GM23338 (cell line): ENCODE measurements around the gene KCNB1. TPM values are rescaled to one million over a fixed set of nuclear protein-coding genes. Genes with fewer than 3 reads are reported as not detected.

Source experiments
- ATAC-seq: fragments of 200-7000 bp; cut with Tn5 transposase; 3 replicates; pipeline ENCODE4 v1.9.1; 2020
- DNase-seq: peaks from one replicate; pipeline ENCODE4 v3.0.0-alpha.2; 2015; ENCODE audit warnings: low spot score
- H2AFZ ChIP-seq: fragments of 200-600 bp; sonication (generic); 2 replicates; pipeline ENCODE4 v1.8.0; 2016; ENCODE audit warnings: antibody characterized with exemption, mild to moderate bottlenecking, moderate library complexity
- H3F3A ChIP-seq: fragments of 200-600 bp; sonication (generic); replicated peaks from 2 replicates; pipeline ENCODE4 v1.8.0; 2017; ENCODE audit warnings: antibody characterized with exemption, mixed run types, low read depth
- H3K27ac ChIP-seq: fragments of 200-600 bp; sonication (generic); 2 replicates; pipeline ENCODE4 v1.6.1; 2016; ENCODE audit warnings: low read depth
- H3K27me3 ChIP-seq: fragments of 200-600 bp; sonication (generic); 2 replicates; pipeline ENCODE4 v1.8.0; 2016; ENCODE audit warnings: mild to moderate bottlenecking, mixed run types, moderate library complexity; ENCODE audit not compliant: insufficient read depth
- H3K36me3 ChIP-seq: fragments of 200-600 bp; sonication (generic); 2 replicates; pipeline ENCODE4 v1.8.0; 2016; ENCODE audit warnings: mild to moderate bottlenecking; ENCODE audit not compliant: insufficient read depth
- H3K4me1 ChIP-seq: fragments of 200-600 bp; sonication (generic); 2 replicates; pipeline ENCODE4 v1.8.0; 2016; ENCODE audit warnings: mild to moderate bottlenecking, moderate library complexity; ENCODE audit not compliant: insufficient read depth
- H3K4me2 ChIP-seq: fragments of 200-600 bp; sonication (generic); 2 replicates; pipeline ENCODE4 v1.7.1; 2017; ENCODE audit warnings: mixed run types
- H3K4me3 ChIP-seq: fragments of 200-600 bp; sonication (generic); 2 replicates; pipeline ENCODE4 v1.6.1; 2016; ENCODE audit warnings: mixed run types
- H3K79me2 ChIP-seq: fragments of 200-600 bp; sonication (generic); replicated peaks from 2 replicates; pipeline ENCODE4 v1.8.0; 2017; ENCODE audit warnings: mild to moderate bottlenecking; ENCODE audit not compliant: insufficient read depth
- H3K9me2 ChIP-seq: fragments of 200-600 bp; sonication (generic); 2 replicates; pipeline ENCODE4 v1.8.0; 2017; ENCODE audit not compliant: insufficient read depth
- H4K20me1 ChIP-seq: fragments of 200-600 bp; sonication (generic); replicated peaks from 2 replicates; pipeline ENCODE4 v1.8.0; 2017; ENCODE audit warnings: mild to moderate bottlenecking; ENCODE audit not compliant: insufficient read depth
- H3K27ac Mint-ChIP-seq: 2 replicates; pipeline ENCODE4 v1.8.0; 2020; ENCODE audit warnings: inconsistent platforms, mild to moderate bottlenecking, moderate library complexity, mixed read lengths
- H3K27me3 Mint-ChIP-seq: 3 replicates; pipeline ENCODE4 v1.8.0; 2022; ENCODE audit warnings: low read depth, mild to moderate bottlenecking, moderate library complexity, mixed read lengths, inconsistent platforms; ENCODE audit not compliant: insufficient read depth, poor library complexity
- H3K36me3 Mint-ChIP-seq: 3 replicates; pipeline ENCODE4 v1.8.0; 2021; ENCODE audit warnings: low read depth, mild to moderate bottlenecking, inconsistent platforms, moderate library complexity, mixed read lengths
- H3K4me1 Mint-ChIP-seq: 3 replicates; pipeline ENCODE4 v1.8.0; 2020; ENCODE audit warnings: mild to moderate bottlenecking, inconsistent platforms, mixed read lengths
- H3K4me3 Mint-ChIP-seq: 3 replicates; pipeline ENCODE4 v1.8.0; 2021; ENCODE audit warnings: moderate library complexity, mild to moderate bottlenecking, inconsistent platforms, mixed read lengths
- H3K9me3 Mint-ChIP-seq: 3 replicates; pipeline ENCODE4 v1.8.0; 2020; ENCODE audit warnings: moderate library complexity, mild to moderate bottlenecking, inconsistent platforms, mixed read lengths
- CREB1 ChIP-seq: fragments of 250-450 bp; sonication (Bioruptor Pico); IDR thresholded peaks from 2 replicates; pipeline ENCODE4 v1.5.0; 2020; ENCODE audit warnings: low read depth, mild to moderate bottlenecking, moderate library complexity
- CTCF ChIP-seq, 2 experiments: fragments of 200-600 bp in 1 of 2; sonication (generic) in 1 of 2; conservative IDR thresholded peaks; 2 replicates each; pipeline versions ENCODE4 v1.5.1 to v1.6.1; 2016 to 2017; ENCODE audit warnings: antibody characterized with exemption in 2 of 2, low read depth in 2 of 2, mild to moderate bottlenecking in 2 of 2, moderate library complexity in 1 of 2
- EZH2 ChIP-seq: fragments of 200-600 bp; sonication (generic); IDR thresholded peaks from one replicate; pipeline ENCODE4 v1.8.0; 2017; ENCODE audit warnings: antibody characterized with exemption, mild to moderate bottlenecking, low read depth; ENCODE audit not compliant: unreplicated experiment
- JUNB ChIP-seq: IDR thresholded peaks from one replicate; pipeline ENCODE4 v1.6.1; 2016; ENCODE audit warnings: antibody characterized with exemption; ENCODE audit not compliant: unreplicated experiment
- NANOG ChIP-seq: IDR thresholded peaks from 2 replicates; pipeline ENCODE4 v1.6.1; 2016; ENCODE audit warnings: antibody characterized with exemption, borderline replicate concordance
- POLR2AphosphoS5 ChIP-seq: IDR thresholded peaks from 2 replicates; pipeline ENCODE4 v1.6.1; 2016; ENCODE audit warnings: antibody characterized with exemption, low read depth
- REST ChIP-seq: IDR thresholded peaks from one replicate; pipeline ENCODE4 v1.6.1; 2018; ENCODE audit warnings: antibody characterized with exemption; ENCODE audit not compliant: unreplicated experiment
- STAT1 ChIP-seq: IDR thresholded peaks from one replicate; pipeline ENCODE4 v1.6.1; 2016; ENCODE audit warnings: antibody characterized with exemption; ENCODE audit not compliant: unreplicated experiment
- ZNF331 ChIP-seq: fragments of 250-450 bp; sonication (Bioruptor Pico); IDR thresholded peaks from 2 replicates; pipeline ENCODE4 v1.5.0; 2020; ENCODE audit warnings: low read depth, mild to moderate bottlenecking, moderate library complexity
- ZNF462 ChIP-seq: fragments of 250-450 bp; sonication (Bioruptor Pico); IDR thresholded peaks from 2 replicates; pipeline ENCODE4 v1.5.0; 2020; ENCODE audit warnings: mild to moderate bottlenecking, moderate library complexity
- polyA plus RNA-seq: library from polyadenylated mRNA; unstranded; fragments of >200 nt; fragmentation: Nextera tagmentation; extraction: Ambion mirVana; gene quantifications from 2 replicates; pipeline ENCODE4 v1.2.1, GENCODE V29; 2016
- total RNA-seq: library from RNA; depleted of rRNA; stranded (reverse); fragments of >200 nt; shearing (Covaris generic); gene quantifications from 2 replicates; pipeline ENCODE4 v1.2.3, GENCODE V29; 2014

Gene KCNB1
- total and polyA plus RNA-seq, 2 experiments from 2014 or later: 0.28 to 0.29 TPM

GRCh38 chr20:49360242-49360968, 122.1 kb downstream of the KCNB1 start (continued):
- TF ChIP-seq ZNF462 (CRISPR knock-in tag): no peak
- TF ChIP-seq ZNF331: no peak
- no peak for TF ChIP-seq CREB1 (CRISPR knock-in tag)
- no peak for TF ChIP-seq STAT1
- no peak for TF ChIP-seq EZH2
- no peak for TF ChIP-seq NANOG
- no peak for TF ChIP-seq CTCF (conservative IDR thresholded peaks at IDR 0.05; ENCODE audit: low read depth in 2 of 2)

- no peaks in the 10 kb centered on the region for H3K4me1 Mint-ChIP-seq
- no peaks in the 10 kb centered on the region for H3K79me2 ChIP-seq
- no peaks in the 10 kb centered on the region for H3K9me2 ChIP-seq
- H3K36me3 ChIP-seq: no peaks in the 10 kb centered on the region
- no peak overlapping the region for H3K4me3 ChIP-seq
- peaks cover 12% of the 10 kb centered on the region for H3K27me3 Mint-ChIP-seq
- H3F3A ChIP-seq: no peaks in the 10 kb centered on the region
- H3K27ac ChIP-seq: no peak overlapping the region
- no peaks in the 10 kb centered on the region for H3K4me1 ChIP-seq
- H3K27ac Mint-ChIP-seq: no peak overlapping the region
- DNase-seq (no peak), ATAC-seq (no peak)
- no peak overlapping the region for H3K4me2 ChIP-seq
- H3K4me3 Mint-ChIP-seq: no peak overlapping the region
- H3K27me3 ChIP-seq: no peaks in the 10 kb centered on the region
- H2AFZ ChIP-seq: 0 out of 2 replicates have a peak overlapping the region, but pooled peaks have one; percentile 28
- no peaks in the 10 kb centered on the region for H3K36me3 Mint-ChIP-seq
- H3K9me3 Mint-ChIP-seq: no peaks in the 10 kb centered on the region
- no peaks in the 10 kb centered on the region for H4K20me1 ChIP-seq
- TF ChIP-seq JUNB (no peak), POLR2AphosphoS5 (no peak), CREB1 (CRISPR knock-in tag) (no peak), CTCF (conservative IDR thresholded peaks at IDR 0.05; ENCODE audit: low read depth in 2 of 2) (no peak), EZH2 (no peak), NANOG (no peak), REST (no peak), STAT1 (no peak), ZNF331 (no peak)
Measured at GRCh38 chr20:49356676-49357075, 125.8 kb downstream of the KCNB1 start.
